H1 (cell line): ENCODE measurements around the gene C3AR1. TPM values are rescaled to one million over a fixed set of nuclear protein-coding genes. Genes with fewer than 3 reads are reported as not detected.

Source experiments
- ASH2L ChIP-seq: fragments of 200-600, 300-600 bp; sonication (generic); IDR thresholded peaks from one replicate; pipeline ENCODE4 v1.7.1; 2017; ENCODE audit warnings: low read length
- CHD2 ChIP-seq: IDR thresholded peaks from 2 replicates; pipeline ENCODE4 v1.6.1; 2012; ENCODE audit warnings: low read length, improper control_type of control experiment
- CHD7 ChIP-seq: fragments of 300-600 bp; sonication (generic); IDR thresholded peaks from 2 replicates; pipeline ENCODE4 v1.7.1; 2012; ENCODE audit warnings: low read length, moderate library complexity, mild to moderate bottlenecking, inconsistent platforms; ENCODE audit not compliant: insufficient replicate concordance
- POLR2A ChIP-seq, 2 experiments: IDR thresholded peaks; 1 replicate in 1 of 2; 2 replicates in 1 of 2; pipeline ENCODE4 v1.6.1; 2011; ENCODE audit warnings: low read depth in 2 of 2, low read length in 2 of 2, mild to moderate bottlenecking in 2 of 2; ENCODE audit errors: control extremely low read depth in 1 of 2
- POU5F1 ChIP-seq: IDR thresholded peaks from 2 replicates; pipeline ENCODE4 v1.6.1; 2011; ENCODE audit warnings: low read depth, mild to moderate bottlenecking, low read length, moderate library complexity
- RFX5 ChIP-seq: IDR thresholded peaks from 2 replicates; pipeline ENCODE4 v1.6.1; 2011; ENCODE audit warnings: low read depth, low read length, improper control_type of control experiment, borderline replicate concordance
- RXRA ChIP-seq: IDR thresholded peaks from 2 replicates; pipeline ENCODE4 v1.6.1; 2011; ENCODE audit warnings: low read depth, mild to moderate bottlenecking, low read length, moderate library complexity; ENCODE audit not compliant: insufficient read depth
- SUZ12 ChIP-seq: fragments of 200-600 bp; sonication (generic); IDR thresholded peaks from 2 replicates; pipeline ENCODE4 v1.6.1; 2012; ENCODE audit warnings: mild to moderate bottlenecking, inconsistent platforms, low read length, moderate library complexity, mixed read lengths
- USF2 ChIP-seq: IDR thresholded peaks from 2 replicates; pipeline ENCODE4 v1.6.1; 2011; ENCODE audit warnings: low read length, improper control_type of control experiment
- polyA plus RNA-seq, 7 experiments: library from polyadenylated mRNA; depleted of rRNA in 3 of 7; stranded (reverse) in 5 of 7; unstranded in 2 of 7; fragments of >200 nt in 5 of 7; fragments of 200-250 nt in 2 of 7; gene quantifications; 1 replicate in 5 of 7; 2 replicates in 1 of 7; 4 replicates in 1 of 7; pipeline versions ENCODE4 v1.2.1 to v1.2.3, GENCODE V29; 2011 to 2013; ENCODE audit warnings: missing spikeins in 2 of 7, mixed read lengths in 2 of 7
- total RNA-seq: library from RNA; stranded (reverse); fragmentation: NEBNext Ultra II Directional; extraction: Animal tissue kit (Norgen Biotek cat#: 25700); gene quantifications from 2 replicates; pipeline ENCODE4 v1.2.1, GENCODE V29; 2021

Gene C3AR1
- total and polyA plus RNA-seq, 2 of the 8 experiments (the other 6 are each of a cell fraction or from before 2014, with no cell fraction given), result not detected

GRCh38 chr12:8054816-8055215, 11.3 kb downstream of the C3AR1 start (continued):
- TF ChIP-seq CHD7, result no peak
- no peak for TF ChIP-seq ASH2L
- TF ChIP-seq RFX5, result no peak
- no peak for TF ChIP-seq CHD2
- no peak for TF ChIP-seq POLR2A (IDR thresholded peaks at IDR 0.05; ENCODE audit: control extremely low read depth in 1 of 2, low read depth in 2 of 2, low read length in 2 of 2)
- no peak for TF ChIP-seq USF2
- no peak for TF ChIP-seq POU5F1
- no peak for TF ChIP-seq RXRA
- no peak for TF ChIP-seq SUZ12
